NCI-H1930 (cell line): Measurements from ENCODE around the gene CWC22.
"Not testable (repeated sequence)": the region's sequence is repeated elsewhere in the genome, so short reads cannot be mapped to it uniquely, and the experiment has no call there.

Source experiments
- DNase-seq, 2 experiments: peaks; one replicate each; lab custom pipeline; 2025; lab: John Stamatoyannopoulos, UW

CWC22 gene

DNA sequence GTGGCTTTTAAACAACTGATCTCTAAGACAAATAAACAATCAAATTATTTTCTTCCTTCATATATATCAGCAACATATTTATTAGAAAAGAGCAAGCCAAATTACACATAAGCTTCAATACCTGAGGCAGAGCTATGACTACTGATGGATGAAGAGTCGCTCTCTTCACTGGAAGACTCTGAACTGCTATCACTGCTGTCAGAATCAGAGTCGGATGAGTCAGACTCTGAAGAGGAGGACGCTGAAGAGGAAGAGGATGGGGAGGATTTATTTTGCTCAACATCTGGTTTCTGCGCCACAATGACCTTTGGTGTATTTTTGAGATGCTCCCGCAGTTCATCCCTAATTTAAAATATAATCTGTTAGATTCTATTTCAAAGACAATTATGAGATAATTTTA lies 56.7 kb downstream of the CWC22 start:
- DNase-seq, result no peak

DNA sequence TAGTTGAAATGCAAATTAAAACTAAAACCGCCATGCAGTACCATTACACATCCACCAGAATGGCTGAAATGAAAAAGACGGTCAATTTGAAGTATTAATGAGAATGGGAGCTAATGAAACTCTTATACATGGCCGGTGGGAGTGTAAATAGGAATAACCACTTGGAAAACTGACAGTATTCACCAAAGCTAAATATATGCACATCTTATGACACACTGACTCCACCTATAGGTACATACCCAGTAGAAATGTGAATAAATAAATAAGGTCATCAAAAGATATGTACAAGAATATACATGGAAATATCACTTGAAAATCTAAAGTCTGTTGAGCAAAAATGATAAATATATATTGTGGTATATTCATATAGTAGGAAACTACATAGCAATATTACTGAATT lies 57.7 kb downstream of the CWC22 start:
- DNase-seq, result no peak

DNA sequence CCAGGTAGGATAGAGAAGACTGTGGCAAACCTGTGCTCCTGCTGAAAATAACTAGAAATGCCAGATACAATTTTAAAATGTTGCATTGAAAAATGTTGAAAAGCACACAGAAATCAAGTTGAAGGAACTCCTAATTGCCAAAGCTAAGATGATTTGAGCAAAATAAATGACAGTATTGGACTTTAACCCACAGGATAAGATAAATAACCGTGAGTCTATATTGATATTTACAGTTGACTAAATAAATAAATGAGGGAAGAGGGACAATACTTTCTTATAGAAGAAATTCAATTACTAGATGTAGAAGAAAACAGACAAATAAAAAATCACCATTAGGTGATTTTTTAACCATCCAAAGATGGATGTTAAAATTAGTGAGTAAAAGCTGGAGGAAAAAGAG lies 59.0 kb downstream of the CWC22 start:
- DNase-seq, result no peak

DNA sequence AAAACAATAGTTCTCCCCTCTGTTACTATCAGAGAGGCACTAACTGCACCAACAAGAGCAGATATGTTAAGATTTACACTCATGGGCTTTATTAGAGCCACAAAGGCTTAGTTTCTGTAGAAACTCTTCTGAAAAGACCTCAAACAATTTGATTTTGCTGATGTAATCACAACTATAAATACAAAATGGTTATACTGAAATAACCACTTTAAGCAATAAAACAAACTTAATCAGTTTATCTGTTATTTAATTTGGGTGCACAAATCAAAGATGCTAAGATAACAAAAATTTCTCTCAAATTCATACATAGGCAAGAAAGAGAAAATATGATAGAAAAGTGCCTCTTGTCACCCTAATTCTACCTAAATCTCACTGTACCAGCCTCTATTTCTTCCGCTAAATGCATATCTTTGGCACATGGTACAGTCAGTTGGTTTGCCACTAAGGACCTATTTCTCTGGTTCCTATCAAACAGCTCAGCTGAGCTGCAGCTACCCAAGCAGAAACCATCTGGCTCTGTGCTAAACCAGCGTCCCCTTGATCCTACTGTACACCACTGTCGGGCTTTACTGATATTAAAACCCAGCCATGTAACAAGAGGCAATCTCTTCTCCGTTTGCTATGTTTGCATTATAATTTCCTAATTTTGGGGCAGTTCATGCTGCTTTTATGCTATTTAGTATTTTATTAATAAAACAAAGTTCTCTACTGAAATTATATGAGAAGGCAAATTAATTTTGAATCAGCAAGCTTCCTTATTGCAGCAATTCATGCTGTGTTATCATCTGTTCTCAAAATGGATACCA lies 60.1 kb downstream of the CWC22 start:
- DNase-seq, result no peak

DNA sequence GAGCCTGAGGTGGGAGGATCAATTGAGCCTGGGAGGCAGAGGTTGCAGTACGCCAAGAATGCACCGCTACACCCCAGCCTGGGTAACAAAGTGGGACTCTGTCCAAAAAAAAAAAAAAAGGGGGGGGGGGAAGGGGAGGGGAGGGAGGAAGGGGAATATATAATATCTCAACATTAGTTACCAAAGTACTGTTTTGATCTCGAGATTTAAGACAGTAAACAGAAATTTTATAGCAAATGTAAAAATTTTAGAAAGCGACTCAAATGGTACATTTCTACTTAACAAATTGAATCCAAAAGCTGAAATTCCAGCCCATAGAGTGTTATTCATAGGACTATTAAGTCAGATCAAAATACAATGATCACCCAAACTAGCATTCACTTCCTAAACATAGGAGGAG lies 60.8 kb downstream of the CWC22 start:
- DNase-seq, result no peak

DNA sequence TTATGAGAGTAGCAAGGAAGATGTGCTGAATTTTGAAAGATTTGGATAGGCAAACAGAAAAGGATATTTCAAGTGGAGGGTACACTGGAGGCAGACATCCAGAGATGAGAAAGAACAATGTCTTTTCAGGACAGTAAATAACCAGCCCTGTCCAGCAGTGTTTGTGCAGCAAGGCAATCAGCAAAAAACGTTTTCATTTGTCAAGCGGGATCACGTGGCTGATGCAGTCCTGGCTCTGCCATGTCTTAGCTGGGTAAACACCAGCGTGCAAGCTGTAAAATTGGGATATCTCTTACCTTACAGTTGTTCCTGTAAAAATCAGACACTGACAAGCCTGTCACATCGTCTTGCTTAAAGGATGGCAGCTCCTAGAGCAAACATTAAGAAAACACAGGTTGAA lies 67.8 kb downstream of the CWC22 start:
- no peak for DNase-seq

DNA sequence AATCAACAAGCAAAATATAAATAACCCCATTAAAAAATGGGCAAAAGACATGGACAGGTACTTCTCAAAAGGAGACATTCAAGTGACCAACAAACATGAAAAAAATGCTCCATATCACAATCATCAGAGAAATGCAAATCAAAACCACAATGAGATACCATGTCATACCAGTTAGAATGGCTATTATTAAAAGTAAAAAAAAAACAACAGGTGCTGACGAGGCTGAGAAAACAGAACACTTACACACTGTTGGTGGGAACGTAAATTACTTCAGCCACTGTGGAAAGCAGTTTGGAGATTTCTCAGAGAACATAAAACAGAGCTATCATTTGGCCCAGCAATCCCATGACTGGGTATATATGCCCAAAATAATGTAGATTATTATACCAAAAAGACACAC lies 69.1 kb downstream of the CWC22 start:
- DNase-seq, result no peak

DNA sequence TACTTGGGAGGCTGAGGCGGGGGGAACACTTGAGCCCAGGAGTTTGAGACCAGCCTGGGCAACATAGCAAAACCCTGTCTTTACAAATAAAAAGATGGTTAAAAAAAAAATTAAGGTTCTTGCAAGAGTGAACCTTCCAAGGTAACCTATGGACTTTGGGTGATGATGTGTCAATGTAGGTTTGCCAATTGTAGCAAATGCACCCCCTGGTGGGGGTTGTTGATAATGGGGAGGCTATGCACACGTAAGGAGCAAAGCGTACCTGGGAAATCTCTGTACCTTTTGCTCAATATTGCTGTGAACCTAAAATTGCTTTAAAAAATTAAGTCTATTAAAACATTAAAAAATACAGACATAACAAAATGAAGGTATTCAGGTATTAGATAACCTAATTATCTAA lies 70.4 kb downstream of the CWC22 start:
- DNase-seq, result no peak

DNA sequence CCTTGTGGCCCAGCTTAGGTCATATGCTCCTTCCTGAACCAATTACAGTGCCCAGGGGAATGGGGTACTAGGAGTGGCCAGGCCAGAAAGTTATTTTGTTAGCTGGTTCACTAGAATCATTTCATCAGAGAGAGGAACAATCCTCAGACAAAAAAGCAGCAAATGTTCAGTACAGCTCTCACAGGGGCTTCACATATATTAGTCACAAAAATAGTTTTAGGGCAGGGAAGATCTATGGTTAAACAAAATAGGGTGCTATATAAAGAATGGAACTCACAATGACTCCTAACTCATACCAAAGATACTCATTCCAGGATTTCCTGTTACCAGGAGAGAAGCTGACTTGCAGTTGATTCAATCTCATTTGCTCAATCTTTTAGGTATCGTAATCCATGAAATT lies 71.0 kb downstream of the CWC22 start:
- DNase-seq, result no peak

DNA sequence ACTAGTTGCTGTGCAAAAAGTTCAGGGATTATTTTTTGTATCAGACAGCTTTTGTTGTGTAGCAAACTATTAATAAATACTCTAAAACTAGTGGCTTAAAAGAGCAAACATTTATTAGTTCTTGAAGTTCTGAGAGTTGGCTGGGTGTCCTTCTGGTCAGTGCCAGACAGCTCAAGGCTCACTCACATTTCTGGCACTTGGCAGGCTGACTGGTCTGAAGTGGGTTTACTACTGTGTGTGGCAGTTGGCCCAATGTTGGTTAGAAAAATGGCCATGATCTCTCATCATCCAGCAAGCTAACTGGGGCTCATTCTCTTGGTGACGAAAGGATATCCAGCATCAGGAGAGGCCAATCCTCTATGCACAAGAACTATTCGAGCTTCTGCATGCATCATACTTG lies 74.3 kb downstream of the CWC22 start:
- no peak for DNase-seq

DNA sequence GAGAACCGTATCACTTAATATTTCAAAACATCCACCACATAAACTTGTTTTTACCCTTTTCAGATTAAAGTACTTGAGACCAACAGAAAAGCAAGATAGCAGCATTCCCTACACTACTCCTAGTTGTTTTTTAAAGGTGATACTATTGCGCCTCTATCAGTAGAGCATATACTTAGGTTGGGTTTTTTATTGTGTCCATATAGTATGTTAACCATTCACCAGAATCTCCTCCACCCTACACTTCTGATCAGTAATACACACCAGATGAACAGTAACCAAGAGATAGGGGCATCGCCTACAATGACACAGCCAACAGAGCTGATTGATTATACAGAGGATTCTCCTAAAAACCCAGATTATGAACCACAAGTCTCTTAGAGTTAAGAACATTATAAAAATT lies 75.6 kb downstream of the CWC22 start:
- no peak for DNase-seq

DNA sequence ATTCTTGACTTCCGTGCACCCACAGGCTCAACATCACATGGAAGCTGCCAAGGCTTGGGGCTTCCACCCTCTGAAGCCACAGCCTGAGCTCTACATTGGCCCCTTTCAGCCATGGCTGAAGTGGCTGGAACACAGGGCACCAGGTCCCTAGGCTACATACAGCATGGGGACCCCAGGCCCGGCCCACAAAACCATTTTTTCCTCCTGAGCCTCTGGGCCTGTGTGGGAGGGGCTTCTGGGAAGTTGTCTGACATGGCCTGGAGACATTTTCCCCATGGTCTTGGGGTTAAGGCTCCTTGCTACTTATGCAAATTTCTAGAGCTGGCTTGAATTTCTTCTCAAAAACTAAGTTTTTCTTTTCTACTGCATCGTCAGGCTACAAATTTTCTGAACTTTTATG lies 77.1 kb downstream of the CWC22 start:
- DNase-seq, result not testable (repeated sequence)

DNA sequence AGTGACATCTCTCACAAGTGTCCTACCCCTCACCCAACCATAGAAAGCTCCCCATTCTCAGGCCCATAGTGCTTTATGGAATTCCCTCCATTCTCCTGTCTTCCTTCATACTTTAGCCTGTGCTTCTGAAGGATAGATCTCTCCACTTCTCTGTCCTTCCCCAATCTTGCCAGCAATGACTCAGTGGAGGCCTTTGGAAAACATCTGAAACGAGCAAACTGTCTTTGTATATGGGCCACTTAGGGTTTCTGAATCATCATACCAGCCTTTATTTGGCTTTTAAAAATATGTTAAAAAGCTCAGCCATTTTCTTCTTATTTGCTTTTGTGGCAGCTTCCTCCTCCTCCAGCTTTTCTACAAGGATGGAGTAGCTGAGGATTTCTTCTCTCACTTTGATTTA lies 80.1 kb downstream of the CWC22 start:
- DNase-seq, result no peak

DNA sequence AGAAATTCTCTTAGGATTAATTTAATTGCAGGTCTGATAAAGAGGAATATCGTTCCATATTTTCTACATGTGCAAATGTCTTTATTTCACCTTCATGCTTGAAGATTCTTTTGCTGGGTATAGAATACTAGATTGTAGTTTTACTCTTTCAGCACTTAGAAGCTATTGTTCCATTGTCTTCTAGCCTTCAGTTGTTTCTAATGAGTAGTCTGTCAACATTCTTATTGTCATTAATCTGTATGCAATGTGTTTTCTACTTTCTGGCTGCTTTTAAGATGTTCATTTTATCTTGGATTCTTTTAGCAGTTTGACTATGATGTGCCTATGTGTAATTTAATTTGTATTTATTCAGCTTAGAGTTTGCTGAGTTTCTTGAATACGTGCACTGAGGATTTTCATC lies 81.4 kb downstream of the CWC22 start:
- no peak for DNase-seq

DNA sequence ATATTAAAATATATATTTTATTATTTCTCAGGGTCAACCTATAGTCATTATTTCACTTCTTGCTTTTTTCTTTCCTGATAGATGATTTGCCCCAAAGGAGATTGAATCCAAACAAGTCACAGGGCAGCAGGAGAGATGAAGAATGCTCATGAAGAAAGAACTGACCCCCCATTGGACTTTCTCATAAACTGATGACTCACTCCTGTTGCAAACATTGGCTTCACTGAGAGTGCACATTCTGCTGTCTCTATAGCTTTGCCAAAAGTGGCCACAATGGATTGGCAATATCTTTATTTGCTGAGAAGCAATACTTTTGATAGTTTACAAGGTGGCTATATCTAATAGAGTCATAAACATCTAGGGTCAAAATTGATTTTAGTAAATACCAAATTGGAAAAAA lies 89.8 kb downstream of the CWC22 start:
- DNase-seq, result no peak

DNA sequence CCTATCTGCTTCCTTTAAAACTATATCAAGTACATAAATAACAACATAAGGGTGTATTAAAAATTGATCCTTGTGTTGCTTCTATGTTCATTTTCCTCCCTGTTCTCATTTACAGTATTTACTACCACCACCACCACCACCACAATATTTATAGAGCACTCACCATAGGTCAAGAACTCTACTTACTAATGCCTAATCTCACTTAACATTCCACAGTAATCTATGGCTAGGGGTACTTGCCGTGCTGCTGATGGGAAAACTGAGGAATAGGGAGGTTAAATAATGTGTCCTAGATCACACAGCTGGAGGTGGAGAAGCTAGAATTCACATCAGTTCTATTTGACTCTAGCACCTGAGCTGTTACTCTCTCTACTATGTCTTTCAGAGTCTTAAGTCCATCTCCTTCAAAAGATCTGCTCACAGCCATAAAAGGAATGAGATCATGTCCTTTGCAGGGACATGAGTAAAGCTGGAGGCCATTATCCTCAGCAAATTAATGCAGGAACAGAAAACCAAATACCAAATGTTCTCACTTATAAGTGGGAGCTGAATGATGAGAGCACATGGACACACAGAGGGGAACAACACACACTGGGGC lies 91.6 kb downstream of the CWC22 start:
- DNase-seq, result no peak

DNA sequence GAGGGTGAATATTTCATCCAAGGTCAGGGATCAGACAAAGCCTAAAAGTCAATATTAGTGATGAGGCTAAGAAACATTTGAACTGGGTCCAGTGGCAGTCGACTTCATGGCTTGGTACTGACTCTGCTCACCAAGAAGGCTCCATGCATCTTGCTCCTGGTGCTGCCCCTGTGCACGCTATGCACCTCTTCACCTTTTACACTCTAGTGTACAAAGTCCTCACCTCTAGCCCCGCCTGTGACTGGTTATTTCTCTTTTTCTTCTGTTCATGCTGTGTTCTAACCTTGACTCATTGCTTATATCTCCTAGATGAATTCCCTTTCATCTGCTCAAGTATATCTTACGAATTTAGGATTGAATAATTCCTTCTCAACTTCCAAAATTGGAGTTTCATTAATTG lies 93.3 kb downstream of the CWC22 start:
- DNase-seq, result no peak

DNA sequence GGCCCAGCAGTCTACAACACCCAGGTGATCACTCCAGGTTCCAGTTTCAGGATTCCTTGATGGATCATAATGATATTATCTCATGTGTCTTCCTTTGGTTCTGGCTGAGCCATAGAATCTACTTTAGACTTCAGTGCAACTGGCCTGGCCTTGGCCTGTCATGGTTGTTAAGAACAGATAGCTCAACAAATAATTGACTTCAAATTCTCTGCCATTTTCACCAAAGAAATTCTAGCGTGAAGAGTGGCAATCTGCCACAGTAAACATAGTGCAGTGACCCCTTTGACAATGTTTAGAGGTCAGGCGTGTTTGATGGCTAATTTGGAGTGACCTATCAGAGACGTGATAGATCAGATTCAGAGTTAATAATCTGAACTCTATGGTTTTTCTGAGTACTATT lies 95.5 kb downstream of the CWC22 start:
- no peak for DNase-seq

DNA sequence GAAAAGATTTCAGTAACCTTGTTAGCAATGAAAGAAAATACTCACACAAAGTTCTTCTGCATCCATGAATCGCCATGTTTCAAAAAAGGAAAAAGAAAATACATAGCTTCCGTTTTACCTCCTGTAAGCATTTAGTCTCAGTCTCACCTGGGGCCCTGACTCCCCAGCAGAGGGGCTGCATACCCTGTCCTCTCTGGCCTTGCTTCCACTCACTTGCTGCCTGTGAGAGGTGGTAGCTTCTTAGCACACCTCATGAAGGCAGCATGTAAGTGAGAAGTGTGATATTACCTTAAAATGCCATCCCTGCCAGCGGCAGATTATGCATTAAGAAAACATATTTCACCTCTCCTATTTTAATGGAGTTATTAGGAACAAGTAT lies 96.4 kb downstream of the CWC22 start:
- no peak for DNase-seq

DNA sequence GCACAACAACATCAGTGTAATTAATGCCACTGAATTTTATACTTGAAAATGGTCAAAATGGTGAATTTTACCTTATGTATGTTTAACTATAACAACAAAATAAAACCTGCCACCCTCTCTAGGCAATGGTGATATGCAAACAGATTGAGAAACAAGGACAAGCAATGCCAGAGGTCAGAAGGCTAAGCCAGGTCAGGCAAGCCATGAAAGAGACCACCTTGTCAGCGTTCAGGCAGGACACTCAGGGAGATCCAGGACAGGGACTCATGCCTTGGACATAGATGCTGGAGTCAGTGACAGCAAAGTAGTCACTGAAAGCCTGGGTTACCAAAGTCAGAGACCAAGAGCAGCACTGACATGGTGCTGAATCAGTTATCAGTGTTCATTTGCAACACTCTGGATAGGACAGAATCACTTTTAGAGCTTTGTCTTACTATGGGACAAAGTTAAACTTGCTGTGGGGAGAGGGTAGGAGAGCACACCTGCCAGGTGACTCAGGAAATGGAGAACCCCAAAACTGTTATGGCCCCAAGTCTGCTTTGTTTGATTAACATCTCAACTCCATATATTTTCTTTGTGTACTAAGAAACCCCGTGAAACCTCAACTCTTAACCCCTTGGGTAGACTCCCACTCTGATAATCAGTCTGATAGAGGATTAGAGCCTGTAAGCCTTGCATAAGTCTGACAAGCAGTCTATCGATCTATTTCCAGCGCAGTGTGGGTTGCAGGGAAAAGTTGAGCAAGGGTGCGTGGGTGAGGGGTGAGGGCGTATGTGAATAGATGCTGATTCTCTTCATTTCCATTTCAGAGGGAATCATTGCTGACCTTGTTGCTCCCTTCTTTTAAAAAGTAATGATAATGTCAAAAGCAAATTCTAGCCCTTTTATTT lies 97.0 kb downstream of the CWC22 start:
- DNase-seq, result no peak

DNA sequence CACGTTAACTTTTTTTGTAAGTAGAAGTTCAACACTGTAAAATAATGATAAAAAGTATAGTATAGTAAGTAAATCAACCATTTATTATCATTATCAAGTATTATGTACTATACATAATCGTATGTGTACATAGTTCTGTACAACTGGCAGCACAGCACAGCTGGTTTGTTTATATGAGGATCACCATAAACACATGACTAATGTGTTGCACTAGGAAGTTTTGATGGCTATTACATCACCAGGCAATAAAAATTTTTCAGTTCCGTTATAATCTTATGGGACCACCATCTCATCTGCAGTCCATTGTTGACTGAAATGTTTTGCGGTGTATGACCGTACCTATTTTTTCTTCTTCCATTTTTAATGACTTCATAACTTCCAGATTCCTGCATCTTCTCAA lies 106.4 kb downstream of the CWC22 start:
- DNase-seq, result no peak

DNA sequence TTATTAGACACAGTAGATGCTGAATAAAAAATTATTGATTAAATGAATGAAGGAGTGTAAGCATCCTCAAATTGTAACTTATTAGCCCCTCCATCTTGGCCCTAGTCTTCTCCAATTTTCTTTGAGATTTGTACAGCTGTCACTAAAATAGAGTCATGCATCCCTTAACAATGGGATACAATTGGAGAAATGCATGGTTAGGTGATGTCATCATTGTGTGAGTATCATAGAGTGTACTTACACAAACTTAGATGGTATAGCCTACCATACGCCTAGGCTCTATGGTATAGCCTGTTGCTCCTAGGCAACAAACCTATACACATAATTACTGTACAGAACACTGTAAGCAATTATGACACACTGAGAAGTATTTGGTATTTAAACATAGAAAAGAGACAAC lies 107.4 kb downstream of the CWC22 start:
- DNase-seq, result no peak

DNA sequence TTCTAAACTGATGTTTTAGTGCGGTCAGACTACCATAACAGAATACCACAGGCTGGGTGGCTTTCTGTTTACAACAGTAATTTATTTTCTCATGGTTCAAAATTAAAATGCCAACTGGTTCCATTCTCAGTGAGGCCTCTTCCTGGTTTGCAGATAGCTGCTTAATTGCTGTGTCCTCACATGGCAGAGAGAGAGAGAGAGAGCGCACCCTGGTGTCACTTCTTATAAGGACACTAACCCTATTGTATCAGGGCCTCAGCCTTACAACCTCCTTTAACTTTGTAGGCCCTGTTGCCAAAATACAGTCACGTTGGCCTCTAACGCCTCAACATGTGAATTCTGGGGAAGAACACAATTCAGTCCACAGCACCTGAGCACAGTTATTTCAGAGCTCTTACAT lies 108.2 kb downstream of the CWC22 start:
- DNase-seq, result peak in 1 of 2 experiments; percentile 6
